Stimulated activated memory B cell treated with anti-CD40 and anti-IgM and Interleukin-4, amounts not matched to agents 10 μg/mL and 1 μg/mL and 100 μg/mL, for 72 hours (primary cell): ENCODE data around the gene PLSCR2.

ENCODE experiments used
- ATAC-seq: fragments of 150-1000 bp; cut with Tn5 transposase; 2 replicates; pipeline ENCODE4 v1.10.0; 2021
- H3K27ac Mint-ChIP-seq: one replicate; pipeline ENCODE4 v1.8.0; 2022; ENCODE audit warnings: mild to moderate bottlenecking, mixed read lengths
- H3K27me3 Mint-ChIP-seq: one replicate; pipeline ENCODE4 v1.8.0; 2022; ENCODE audit warnings: mixed read lengths
- H3K36me3 Mint-ChIP-seq: one replicate; pipeline ENCODE4 v1.8.0; 2022; ENCODE audit warnings: mixed read lengths
- H3K4me1 Mint-ChIP-seq: one replicate; pipeline ENCODE4 v1.8.0; 2022; ENCODE audit warnings: mixed read lengths
- H3K4me3 Mint-ChIP-seq: one replicate; pipeline ENCODE4 v1.8.0; 2022; ENCODE audit warnings: mild to moderate bottlenecking, moderate library complexity, mixed read lengths
- H3K9me3 Mint-ChIP-seq: one replicate; pipeline ENCODE4 v1.8.0; 2022; ENCODE audit warnings: mixed read lengths

The PLSCR2 gene

GRCh38 chr3:146469150-146470017 is at the start of gene PLSCR2:
Gene PLSCR2 (minus strand): TSS chr3:146469561. CDS start chr3:146459904, 9,657 bp downstream.
- no peaks in the 10 kb centered on the region for H3K36me3 Mint-ChIP-seq
- ATAC-seq: peak; percentile 98
- peaks cover 17% of the 10 kb centered on the region for H3K4me1 Mint-ChIP-seq
- H3K9me3 Mint-ChIP-seq: no peaks in the 10 kb centered on the region
- H3K4me3 Mint-ChIP-seq: peak within 1 kb of the TSS; percentile 88
- H3K27ac Mint-ChIP-seq: peak within 1 kb of the TSS; percentile 87
- no peaks in the 10 kb centered on the region for H3K27me3 Mint-ChIP-seq

GRCh38 chr3:146517684-146518435 is 48.5 kb upstream of the PLSCR2 start:
- peaks cover 42% of the 10 kb centered on the region for H3K36me3 Mint-ChIP-seq

GRCh38 chr3:146513386-146514051 is 44.2 kb upstream of the PLSCR2 start:
- H3K36me3 Mint-ChIP-seq: peaks cover 30% of the 10 kb centered on the region
- no peak for ATAC-seq
- H3K27me3 Mint-ChIP-seq: no peaks in the 10 kb centered on the region
- H3K27ac Mint-ChIP-seq: no peak overlapping the region
- H3K4me1 Mint-ChIP-seq: no peaks in the 10 kb centered on the region
- H3K9me3 Mint-ChIP-seq: no peaks in the 10 kb centered on the region
- no peak overlapping the region for H3K4me3 Mint-ChIP-seq

More at GRCh38 chr3:146517684-146518435, 48.5 kb upstream of the PLSCR2 start:
- no peak overlapping the region for H3K4me3 Mint-ChIP-seq
- no peaks in the 10 kb centered on the region for H3K9me3 Mint-ChIP-seq
- no peak overlapping the region for H3K27ac Mint-ChIP-seq
- no peaks in the 10 kb centered on the region for H3K4me1 Mint-ChIP-seq
- H3K27me3 Mint-ChIP-seq: no peaks in the 10 kb centered on the region
- no peak for ATAC-seq

GRCh38 chr3:146511402-146512134 is 42.2 kb upstream of the PLSCR2 start:
- Mint-ChIP-seq H3K4me3 (no peak overlapping the region), H3K4me1 (no peaks in the 10 kb centered on the region), H3K9me3 (no peaks in the 10 kb centered on the region), H3K27me3 (no peaks in the 10 kb centered on the region), H3K36me3 (peaks cover 21% of the 10 kb centered on the region), H3K27ac (no peak overlapping the region)
- ATAC-seq: no peak

GRCh38 chr3:146507331-146508120 is 38.2 kb upstream of the PLSCR2 start:
- H3K4me3 Mint-ChIP-seq: no peak overlapping the region
- H3K27me3 Mint-ChIP-seq: no peaks in the 10 kb centered on the region
- H3K9me3 Mint-ChIP-seq: no peaks in the 10 kb centered on the region
- no peak for ATAC-seq
- no peak overlapping the region for H3K27ac Mint-ChIP-seq
- peaks cover 20% of the 10 kb centered on the region for H3K4me1 Mint-ChIP-seq
- peaks cover 4% of the 10 kb centered on the region for H3K36me3 Mint-ChIP-seq

- H3K4me1 Mint-ChIP-seq: peaks cover 20% of the 10 kb centered on the region
- no peaks in the 10 kb centered on the region for H3K36me3 Mint-ChIP-seq
- no peaks in the 10 kb centered on the region for H3K27me3 Mint-ChIP-seq
- no peak for ATAC-seq
- H3K27ac Mint-ChIP-seq: no peak overlapping the region
- no peaks in the 10 kb centered on the region for H3K9me3 Mint-ChIP-seq
- H3K4me3 Mint-ChIP-seq: no peak overlapping the region
These were observed 36.2 kb upstream of the PLSCR2 start for GRCh38 chr3:146505516-146505915.

- Mint-ChIP-seq H3K27me3 (no peaks in the 10 kb centered on the region), H3K27ac (peak overlapping the region; percentile 79), H3K9me3 (no peaks in the 10 kb centered on the region), H3K4me1 (peaks cover 20% of the 10 kb centered on the region), H3K36me3 (no peaks in the 10 kb centered on the region), H3K4me3 (no peak overlapping the region)
- no peak for ATAC-seq
These were observed 35.3 kb upstream of the PLSCR2 start for GRCh38 chr3:146504498-146505197.

GRCh38 chr3:146503461-146504202 is 34.3 kb upstream of the PLSCR2 start:
- Mint-ChIP-seq H3K27ac (peak overlapping the region; percentile 79), H3K4me1 (peaks cover 20% of the 10 kb centered on the region), H3K36me3 (no peaks in the 10 kb centered on the region), H3K27me3 (no peaks in the 10 kb centered on the region), H3K4me3 (peak overlapping the region; percentile 35), H3K9me3 (no peaks in the 10 kb centered on the region)
- peak; percentile 98 for ATAC-seq

- no peak overlapping the region for H3K4me3 Mint-ChIP-seq
- peak overlapping the region; percentile 79 for H3K27ac Mint-ChIP-seq
- H3K4me1 Mint-ChIP-seq: peaks cover 20% of the 10 kb centered on the region
- H3K36me3 Mint-ChIP-seq: no peaks in the 10 kb centered on the region
- ATAC-seq: no peak
- H3K27me3 Mint-ChIP-seq: no peaks in the 10 kb centered on the region
- no peaks in the 10 kb centered on the region for H3K9me3 Mint-ChIP-seq
These were observed 33.6 kb upstream of the PLSCR2 start for GRCh38 chr3:146502887-146503460.

GRCh38 chr3:146501752-146502151 is 32.4 kb upstream of the PLSCR2 start:
- H3K9me3 Mint-ChIP-seq: no peaks in the 10 kb centered on the region
- ATAC-seq: peak; percentile 56
- peaks cover 20% of the 10 kb centered on the region for H3K4me1 Mint-ChIP-seq
- H3K36me3 Mint-ChIP-seq: no peaks in the 10 kb centered on the region
- H3K27me3 Mint-ChIP-seq: peaks cover 8% of the 10 kb centered on the region
- H3K4me3 Mint-ChIP-seq: no peak overlapping the region
- H3K27ac Mint-ChIP-seq: no peak overlapping the region

GRCh38 chr3:146499701-146500100 is 30.3 kb upstream of the PLSCR2 start:
- no peak for ATAC-seq
- Mint-ChIP-seq H3K27ac (no peak overlapping the region), H3K36me3 (no peaks in the 10 kb centered on the region), H3K27me3 (peaks cover 13% of the 10 kb centered on the region), H3K4me3 (no peak overlapping the region), H3K9me3 (no peaks in the 10 kb centered on the region), H3K4me1 (peaks cover 19% of the 10 kb centered on the region)

GRCh38 chr3:146498002-146498736 is 28.8 kb upstream of the PLSCR2 start:
- Mint-ChIP-seq H3K4me1 (peaks cover 4% of the 10 kb centered on the region), H3K9me3 (no peaks in the 10 kb centered on the region), H3K36me3 (no peaks in the 10 kb centered on the region), H3K27me3 (peaks cover 25% of the 10 kb centered on the region), H3K4me3 (no peak overlapping the region), H3K27ac (no peak overlapping the region)
- ATAC-seq: no peak
